CD4-positive, alpha-beta T cell treated with Interferon alpha-2 for 1 hour (primary cell): ENCODE results near the gene ALOX5.
"Not testable (repeated sequence)": the region's sequence is repeated elsewhere in the genome, so short reads cannot be mapped to it uniquely, and the experiment has no call there.

Experiments used
- DNase-seq, 2 donors: peaks; one replicate each; pipeline ENCODE4 v3.0.0-alpha.2; 2020 to 2022

Gene ALOX5

DNA sequence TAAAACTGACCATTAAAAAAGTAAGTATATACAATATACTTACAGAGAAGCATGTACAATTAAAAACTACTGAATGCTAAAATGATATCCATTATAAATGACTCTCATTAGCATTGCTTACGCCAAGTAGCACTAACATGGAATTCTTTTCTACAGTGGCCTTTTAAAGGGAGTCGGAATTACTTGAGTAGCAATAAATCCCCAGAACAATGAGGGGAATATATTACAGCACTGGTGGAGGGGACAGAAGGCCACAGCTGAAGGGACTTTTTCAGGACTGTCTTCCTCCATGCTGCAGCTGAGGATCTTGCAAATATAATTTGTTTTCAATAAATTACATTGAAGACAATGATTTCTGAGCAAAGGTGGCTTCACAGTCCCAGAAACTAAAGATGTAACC, 97.0 kb downstream of the ALOX5 start:
- no peak for DNase-seq

DNA sequence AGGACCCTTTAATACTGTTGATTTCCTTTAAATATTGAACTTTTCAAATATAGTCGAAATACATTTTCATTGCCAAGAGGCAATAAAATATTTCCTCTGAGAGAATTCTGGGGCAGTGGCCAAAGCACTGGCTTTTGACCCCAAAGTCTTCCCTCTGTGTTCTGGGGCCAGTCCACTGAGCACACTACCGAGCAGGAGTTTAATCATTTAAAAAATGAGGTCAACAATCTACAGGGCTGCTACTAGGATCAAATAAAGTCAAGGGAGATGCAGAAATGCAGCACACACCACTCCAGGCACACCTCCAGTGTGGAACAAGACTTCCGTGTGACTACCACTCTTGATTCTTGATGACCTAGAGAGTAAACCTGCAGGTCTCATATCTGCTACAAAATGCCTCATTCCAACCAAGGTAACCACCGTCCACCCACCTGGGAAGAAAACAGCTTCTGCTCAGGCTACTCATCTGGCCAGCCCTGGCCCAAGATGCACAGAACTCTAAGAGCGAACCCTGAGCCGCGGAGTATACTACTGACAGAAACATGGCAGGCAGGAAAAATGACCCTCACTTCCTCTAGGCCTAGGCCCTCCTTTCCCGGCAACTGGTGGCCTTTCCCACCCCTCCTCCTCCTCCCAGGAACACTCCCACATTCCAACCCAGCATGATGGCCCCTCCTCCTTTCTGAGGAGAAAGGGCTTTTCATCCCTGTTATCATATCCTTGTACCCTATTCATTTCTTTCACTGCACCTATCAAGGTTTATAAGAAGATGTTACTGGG, 97.7 kb downstream of the ALOX5 start:
- no peak for DNase-seq

DNA sequence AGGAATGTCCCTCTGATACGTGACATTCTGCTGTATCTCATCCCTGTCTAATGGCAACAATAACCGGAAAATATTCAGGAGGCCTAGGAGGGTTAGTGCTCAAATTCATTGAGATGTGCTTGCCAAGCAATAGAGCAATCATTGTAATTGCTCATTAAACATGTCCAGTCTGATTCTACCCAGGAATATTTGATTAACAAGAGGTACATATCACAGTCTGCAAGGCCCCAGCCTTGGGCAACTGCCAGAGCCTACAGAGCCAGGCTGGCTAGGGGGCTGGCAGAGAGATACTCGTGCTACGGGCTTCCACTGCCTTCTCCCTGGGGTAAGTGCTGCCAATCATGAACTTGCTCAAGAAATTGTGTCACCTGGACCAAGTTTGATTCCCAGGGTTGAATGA, 99.1 kb downstream of the ALOX5 start:
- DNase-seq: no peak

DNA sequence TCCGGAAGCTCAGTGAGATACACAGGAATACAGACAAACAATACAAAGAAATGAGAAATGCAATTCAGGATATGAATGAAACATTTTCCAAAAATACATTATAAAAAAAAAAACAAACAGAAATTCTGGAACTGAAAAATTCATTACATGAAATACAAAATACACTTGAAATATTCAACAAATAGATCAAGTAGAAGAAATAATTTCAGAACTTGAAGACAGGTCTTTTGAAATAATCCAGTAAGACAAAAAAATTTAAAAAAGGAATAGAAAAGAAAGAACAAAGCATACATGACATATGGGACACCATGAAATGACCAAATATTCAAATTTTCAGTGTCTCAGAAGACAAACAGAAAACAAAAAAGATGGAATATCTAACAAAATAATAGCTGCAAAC, 102.5 kb downstream of the ALOX5 start:
- no peak for DNase-seq

DNA sequence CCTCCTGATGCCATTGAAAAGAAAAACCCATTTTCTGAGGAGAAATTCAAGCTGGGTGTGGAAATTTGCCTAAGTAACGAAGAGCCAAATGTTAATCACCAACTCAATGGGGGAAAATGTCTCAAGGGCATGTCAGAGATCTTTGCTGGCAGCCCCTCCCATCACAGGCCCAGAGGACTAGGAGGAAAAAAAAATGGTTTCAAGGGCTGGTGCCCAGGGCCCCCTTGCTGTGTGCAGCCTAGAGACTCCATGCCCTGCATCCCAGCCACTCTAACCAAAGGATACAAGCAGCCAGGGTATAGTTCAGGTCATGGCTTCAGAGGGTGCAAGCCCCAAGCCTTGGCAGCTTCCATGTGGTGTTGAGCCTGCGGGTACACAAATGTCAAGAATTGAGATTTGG, 106.3 kb downstream of the ALOX5 start:
- DNase-seq: no peak

GRCh38 chr10:45481100-45481499, 107.1 kb downstream of the ALOX5 start:
- DNase-seq: not testable (repeated sequence)

DNA sequence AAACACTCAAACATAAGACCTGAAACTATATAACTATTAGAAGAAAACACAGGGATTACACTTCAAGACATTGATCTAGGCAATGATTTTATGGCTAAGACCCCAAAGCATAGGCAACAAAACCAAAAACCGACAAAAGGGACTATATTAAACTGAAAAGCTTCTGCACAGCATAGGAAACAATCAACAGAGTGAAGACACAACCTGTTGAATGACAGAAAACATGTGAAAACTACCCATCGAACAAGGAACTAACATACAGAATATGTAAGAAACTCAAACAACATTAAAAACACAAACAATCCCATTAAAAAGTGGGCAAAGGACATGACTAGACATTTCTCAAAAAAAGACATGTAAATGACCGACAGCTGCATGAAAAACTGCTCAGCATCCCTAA, 109.0 kb downstream of the ALOX5 start:
- no peak for DNase-seq

- DNase-seq: no peak
These were observed 113.7 kb downstream of the ALOX5 start for GRCh38 chr10:45487735-45488134.

- no peak for DNase-seq
These were observed 114.3 kb downstream of the ALOX5 start for GRCh38 chr10:45488365-45488764.

- DNase-seq: no peak
These were observed 116.3 kb downstream of the ALOX5 start for GRCh38 chr10:45490277-45490676.

GRCh38 chr10:45491061-45491460, 117.0 kb downstream of the ALOX5 start:
- no peak for DNase-seq
